Left ventricle myocardium inferior (tissue), 1 donor: ENCODE results near the gene THEM5. TPM values are rescaled to one million over a fixed set of nuclear protein-coding genes. Genes with fewer than 3 reads are reported as not detected.
"Not testable (repeated sequence)": the region's sequence is repeated elsewhere in the genome, so short reads cannot be mapped to it uniquely, and the experiment has no call there.

Experiments
- DNase-seq: peaks from one replicate; pipeline ENCODE4 v3.0.0-alpha.2; 2020
- H3K27ac ChIP-seq: fragments of 200-600 bp; replicated peaks from 2 replicates; pipeline ENCODE4 v1.8.0; 2021
- H3K27me3 ChIP-seq: fragments of 200-600 bp; 2 replicates; pipeline ENCODE4 v1.8.0; 2021; ENCODE audit warnings: low read depth
- H3K36me3 ChIP-seq: fragments of 200-600 bp; 2 replicates; pipeline ENCODE4 v1.8.0; 2021
- H3K4me1 ChIP-seq: fragments of 200-600 bp; 2 replicates; pipeline ENCODE4 v1.8.0; 2021
- H3K4me3 ChIP-seq: fragments of 200-600 bp; 2 replicates; pipeline ENCODE4 v1.8.0; 2021; ENCODE audit warnings: mild to moderate bottlenecking, moderate library complexity
- H3K9me3 ChIP-seq: fragments of 200-600 bp; replicated peaks from 2 replicates; pipeline ENCODE4 v1.8.0; 2021
- intact Hi-C: fragments of 100-400 bp; cut with micrococcal nuclease; formaldehyde crosslinking; loops from one replicate; pipeline ENCODE4 v1.11.0; 2022
- total RNA-seq: library from RNA; stranded (reverse); fragmentation: NEBNext Ultra II Directional; extraction: Animal tissue kit (Norgen Biotek cat#: 25700); gene quantifications from one replicate; pipeline ENCODE4 v1.2.1, GENCODE V29; 2021
- TF ChIP-seq, protein P1 (sequence below): fragments of 200-600 bp; IDR thresholded peaks from 2 replicates; pipeline ENCODE4 v1.8.0; 2021; ENCODE audit warnings: antibody characterized with exemption, mild to moderate bottlenecking, borderline replicate concordance
- donor health status: DM: no; HTN: yes; CAD: no; lungs with severe emphysema.

Gene THEM5
- total RNA-seq, 1 donor from 2014 or later, result not detected

- Histone ChIP-seq H3K27ac (no peak overlapping the region), H3K4me3 (no peak overlapping the region), H3K9me3 (no peaks in the 10 kb centered on the region), H3K36me3 (no peaks in the 10 kb centered on the region), H3K4me1 (peaks cover 9% of the 10 kb centered on the region), H3K27me3 (no peaks in the 10 kb centered on the region)
- DNase-seq, result no peak
- intact Hi-C loops, result no loop called here
- TF ChIP-seq, protein P1, sequence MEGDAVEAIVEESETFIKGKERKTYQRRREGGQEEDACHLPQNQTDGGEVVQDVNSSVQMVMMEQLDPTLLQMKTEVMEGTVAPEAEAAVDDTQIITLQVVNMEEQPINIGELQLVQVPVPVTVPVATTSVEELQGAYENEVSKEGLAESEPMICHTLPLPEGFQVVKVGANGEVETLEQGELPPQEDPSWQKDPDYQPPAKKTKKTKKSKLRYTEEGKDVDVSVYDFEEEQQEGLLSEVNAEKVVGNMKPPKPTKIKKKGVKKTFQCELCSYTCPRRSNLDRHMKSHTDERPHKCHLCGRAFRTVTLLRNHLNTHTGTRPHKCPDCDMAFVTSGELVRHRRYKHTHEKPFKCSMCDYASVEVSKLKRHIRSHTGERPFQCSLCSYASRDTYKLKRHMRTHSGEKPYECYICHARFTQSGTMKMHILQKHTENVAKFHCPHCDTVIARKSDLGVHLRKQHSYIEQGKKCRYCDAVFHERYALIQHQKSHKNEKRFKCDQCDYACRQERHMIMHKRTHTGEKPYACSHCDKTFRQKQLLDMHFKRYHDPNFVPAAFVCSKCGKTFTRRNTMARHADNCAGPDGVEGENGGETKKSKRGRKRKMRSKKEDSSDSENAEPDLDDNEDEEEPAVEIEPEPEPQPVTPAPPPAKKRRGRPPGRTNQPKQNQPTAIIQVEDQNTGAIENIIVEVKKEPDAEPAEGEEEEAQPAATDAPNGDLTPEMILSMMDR, result no peak
Observed at GRCh38 chr1:151858030-151858746, 4.7 kb upstream of the THEM5 start.

- peak overlapping the region; percentile 47 for H3K27ac ChIP-seq
Observed at GRCh38 chr1:151855933-151856332, 2.4 kb upstream of the THEM5 start.

GRCh38 chr1:151855516-151855915 lies 2.0 kb upstream of the THEM5 start:
- H3K9me3 ChIP-seq, H3K4me1 ChIP-seq, H3K4me3 ChIP-seq, H3K36me3 ChIP-seq, intact Hi-C loops: not testable (repeated sequence)
- DNase-seq, result peak; percentile 30
- H3K27me3 ChIP-seq, result peaks cover 18% of the 10 kb centered on the region
- peak overlapping the region; percentile 47 for H3K27ac ChIP-seq

More at GRCh38 chr1:151855933-151856332, 2.4 kb upstream of the THEM5 start:
- no peak overlapping the region for H3K4me3 ChIP-seq
- H3K36me3 ChIP-seq, result no peaks in the 10 kb centered on the region
- intact Hi-C loops, result no loop called here
- DNase-seq, result no peak
- no peaks in the 10 kb centered on the region for H3K9me3 ChIP-seq
- H3K4me1 ChIP-seq, result peaks cover 9% of the 10 kb centered on the region
- peaks cover 13% of the 10 kb centered on the region for H3K27me3 ChIP-seq
- TF ChIP-seq, protein P1, result no peak

DNA sequence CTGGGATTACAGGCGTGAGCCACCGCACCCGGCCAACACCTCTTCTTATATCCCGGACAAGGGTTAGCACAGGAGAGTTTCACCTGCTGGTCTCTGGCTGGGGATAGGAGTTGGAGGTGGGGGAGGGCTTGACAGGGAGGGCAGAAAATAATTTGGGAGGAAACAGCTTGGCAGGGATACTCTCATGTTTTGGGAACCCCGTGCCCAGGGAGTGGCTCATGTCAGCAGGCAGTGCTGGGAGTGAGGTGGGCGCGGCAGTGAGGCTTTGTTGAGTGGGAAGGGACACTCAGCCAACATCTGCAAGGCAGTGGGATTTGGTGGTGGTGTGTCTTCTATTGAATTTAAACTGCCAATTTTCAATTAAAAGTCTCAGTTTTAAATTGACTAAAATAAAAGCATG lies 1.1 kb upstream of the THEM5 start:
- Histone ChIP-seq H3K9me3 (no peaks in the 10 kb centered on the region), H3K27ac (no peak overlapping the region), H3K4me3 (no peak overlapping the region), H3K4me1 (peaks cover 9% of the 10 kb centered on the region), H3K27me3 (peaks cover 26% of the 10 kb centered on the region), H3K36me3 (no peaks in the 10 kb centered on the region)
- DNase-seq, result no peak
- TF ChIP-seq, protein P1, result no peak
- intact Hi-C loops, result no loop called here

GRCh38 chr1:151852733-151853132 lies 779 bp downstream of the THEM5 start:
- TF ChIP-seq, protein P1, result no peak
- intact Hi-C loops, result no loop called here
- Histone ChIP-seq H3K27me3 (peaks cover 44% of the 10 kb centered on the region), H3K4me1 (peaks cover 16% of the 10 kb centered on the region), H3K4me3 (no peak overlapping the region), H3K9me3 (no peaks in the 10 kb centered on the region), H3K36me3 (no peaks in the 10 kb centered on the region), H3K27ac (no peak overlapping the region)
- no peak for DNase-seq

GRCh38 chr1:151851886-151852285 lies 1.6 kb downstream of the THEM5 start:
- Histone ChIP-seq H3K9me3 (no peaks in the 10 kb centered on the region), H3K36me3 (no peaks in the 10 kb centered on the region), H3K27me3 (peaks cover 53% of the 10 kb centered on the region), H3K27ac (no peak overlapping the region), H3K4me1 (peaks cover 16% of the 10 kb centered on the region), H3K4me3 (no peak overlapping the region)
- intact Hi-C loops, result no loop called here
- DNase-seq, result no peak
- TF ChIP-seq, protein P1, result no peak
